BLaER1 treated with 17β-estradiol and CSF1 and Interleukin-3, amounts not matched to agents 10 nM and 100 nM (cell line): ENCODE data around the gene ADAMTS13.

Experiments used
- H3K27ac ChIP-seq, 11 experiments: shearing (Covaris generic); formaldehyde crosslinking; 2 replicates each; pipeline ENCODE4 v1.8.1; 2022
- H3K27me3 ChIP-seq, 11 experiments: shearing (Covaris generic); formaldehyde crosslinking; 2 replicates each; pipeline ENCODE4 v1.8.1; 2022
- H3K36me3 ChIP-seq, 11 experiments: shearing (Covaris generic); formaldehyde crosslinking; 2 replicates each; pipeline ENCODE4 v1.8.1; 2022
- H3K4me1 ChIP-seq, 10 experiments: shearing (Covaris generic); formaldehyde crosslinking; 2 replicates each; pipeline ENCODE4 v1.8.1; 2022
- H3K4me2 ChIP-seq, 11 experiments: shearing (Covaris generic); formaldehyde crosslinking; 2 replicates each; pipeline ENCODE4 v1.8.1; 2022
- H3K4me3 ChIP-seq, 10 experiments: shearing (Covaris generic); formaldehyde crosslinking; 2 replicates each; pipeline ENCODE4 v1.8.1; 2022
- H3K9ac ChIP-seq, 11 experiments: shearing (Covaris generic); formaldehyde crosslinking; 2 replicates each; pipeline ENCODE4 v1.8.1; 2022
- H3K9me3 ChIP-seq, 11 experiments: shearing (Covaris generic); formaldehyde crosslinking; replicated peaks in 1 of 11; 2 replicates each; pipeline ENCODE4 v1.8.1; 2022
- H4K20me1 ChIP-seq, 11 experiments: shearing (Covaris generic); formaldehyde crosslinking; 2 replicates each; pipeline ENCODE4 v1.8.1; 2022
- Cebpa-rat ChIP-seq, 11 experiments: shearing (Covaris generic); IDR thresholded peaks; 2 replicates each; pipeline ENCODE4 v1.8.1; 2022

ADAMTS13 gene

GRCh38 chr9:133505901-133506652 lies 83.9 kb downstream of the ADAMTS13 start:
- Histone ChIP-seq H3K27me3 (peaks cover 0 to 7% (median 0%) of the 10 kb centered on the region in 11 experiments; a peak in 2 of 22 replicates), H4K20me1 (no peaks in the 10 kb centered on the region), H3K4me3 (no peak overlapping the region), H3K36me3 (no peaks in the 10 kb centered on the region; a peak in 1 of 22 replicates), H3K27ac (no peak overlapping the region), H3K4me1 (peaks cover 12 to 21% (median 13%) of the 10 kb centered on the region in 10 experiments; a peak in 19 of 20 replicates), H3K9ac (no peak overlapping the region), H3K9me3 (peaks cover 15 to 26% (median 23%) of the 10 kb centered on the region in 11 experiments), H3K4me2 (peak overlapping the region in 1 of 11 experiments; percentile 20; a peak in 2 of 22 replicates)
- TF ChIP-seq Cebpa-rat (IDR thresholded peaks at IDR 0.05): no peak

GRCh38 chr9:133506653-133507038 lies 84.5 kb downstream of the ADAMTS13 start:
- Histone ChIP-seq H3K4me3 (no peak overlapping the region), H3K27ac (no peak overlapping the region), H3K4me1 (peaks cover 12 to 21% (median 13%) of the 10 kb centered on the region in 10 experiments; a peak in 19 of 20 replicates), H3K27me3 (peaks cover 0 to 7% (median 0%) of the 10 kb centered on the region in 11 experiments; a peak in 2 of 22 replicates), H3K4me2 (no peak overlapping the region), H4K20me1 (no peaks in the 10 kb centered on the region), H3K36me3 (no peaks in the 10 kb centered on the region), H3K9ac (no peak overlapping the region), H3K9me3 (peaks cover 10 to 20% (median 18%) of the 10 kb centered on the region in 11 experiments)
- TF ChIP-seq Cebpa-rat (IDR thresholded peaks at IDR 0.05): no peak

- Histone ChIP-seq H3K27me3 (peaks cover 0 to 7% (median 0%) of the 10 kb centered on the region in 11 experiments; a peak in 2 of 22 replicates), H3K4me3 (no peak overlapping the region), H3K4me2 (no peak overlapping the region), H3K4me1 (peaks cover 12 to 21% (median 13%) of the 10 kb centered on the region in 10 experiments; a peak in 19 of 20 replicates), H3K27ac (no peak overlapping the region), H3K36me3 (no peaks in the 10 kb centered on the region), H3K9ac (no peak overlapping the region), H4K20me1 (no peaks in the 10 kb centered on the region), H3K9me3 (peaks cover 2 to 12% (median 10%) of the 10 kb centered on the region in 11 experiments)
- no peak for TF ChIP-seq Cebpa-rat (IDR thresholded peaks at IDR 0.05)
Observed at GRCh38 chr9:133507246-133507965, 85.2 kb downstream of the ADAMTS13 start.

GRCh38 chr9:133508046-133508445 lies 85.9 kb downstream of the ADAMTS13 start:
- Histone ChIP-seq H3K9me3 (peaks cover 0 to 6% (median 4%) of the 10 kb centered on the region in 11 experiments; a peak in 19 of 22 replicates), H3K36me3 (no peaks in the 10 kb centered on the region), H3K9ac (no peak overlapping the region), H3K27ac (no peak overlapping the region), H3K4me2 (no peak overlapping the region), H3K27me3 (peaks cover 0 to 7% (median 0%) of the 10 kb centered on the region in 11 experiments; a peak in 2 of 22 replicates), H3K4me3 (no peak overlapping the region), H4K20me1 (no peaks in the 10 kb centered on the region), H3K4me1 (peaks cover 12 to 21% (median 13%) of the 10 kb centered on the region in 10 experiments; a peak in 19 of 20 replicates)
- TF ChIP-seq Cebpa-rat (IDR thresholded peaks at IDR 0.05): no peak
